Esophagus mucosa (tissue), 1 donor: Measurements from ENCODE around the gene FBXO7. TPM values are rescaled to one million over a fixed set of nuclear protein-coding genes. Genes with fewer than 3 reads are reported as not detected.
A peak's percentile ranks its signal among the peaks of the same experiment; 100 is the strongest.
"Not testable (repeated sequence)": the region's sequence is repeated elsewhere in the genome, so short reads cannot be mapped to it uniquely, and the experiment has no call there.

Experiments
- ATAC-seq: fragments of 200-7000 bp; cut with Tn5 transposase; one replicate; pipeline ENCODE4 v1.9.1; 2020
- total RNA-seq: library from RNA; stranded (reverse); gene quantifications from one replicate; pipeline ENCODE4 v1.2.4, GENCODE V29; 2023
- donor health status: DM: yes; HTN: yes; CAD: no.

Gene FBXO7
- 41.6 TPM for total RNA-seq

- ATAC-seq = peak; percentile 93
These were observed at the start of gene FBXO7 for GRCh38 chr22:32474635-32475467. Gene FBXO7, plus strand, starts transcription at chr22:32474811. Its CDS starts 192 bp downstream, at chr22:32475003.

- ATAC-seq = no peak
These were observed 47.7 kb upstream of the FBXO7 start for GRCh38 chr22:32426881-32427280.

GRCh38 chr22:32430352-32430751 lies 44.3 kb upstream of the FBXO7 start:
- no peak for ATAC-seq

- ATAC-seq = peak; percentile 45
These were observed 30.5 kb upstream of the FBXO7 start for GRCh38 chr22:32444068-32444467.

GRCh38 chr22:32446321-32446720 lies 28.3 kb upstream of the FBXO7 start:
- no peak for ATAC-seq

- no peak for ATAC-seq
These were observed 25.6 kb upstream of the FBXO7 start for GRCh38 chr22:32448980-32449379.

GRCh38 chr22:32457031-32457430 lies 17.6 kb upstream of the FBXO7 start:
- ATAC-seq = no peak

GRCh38 chr22:32462452-32462851 lies 12.2 kb upstream of the FBXO7 start:
- peak; percentile 23 for ATAC-seq

- ATAC-seq = no peak
These were observed 8.9 kb upstream of the FBXO7 start for GRCh38 chr22:32465661-32466060.

- no peak for ATAC-seq
These were observed 8.1 kb upstream of the FBXO7 start for GRCh38 chr22:32466496-32466895.

- ATAC-seq = no peak
These were observed 4.8 kb upstream of the FBXO7 start for GRCh38 chr22:32469799-32470212.

GRCh38 chr22:32473388-32473952 lies 1.1 kb upstream of the FBXO7 start:
- no peak for ATAC-seq

GRCh38 chr22:32475468-32476010 lies 928 bp downstream of the FBXO7 start:
- no peak for ATAC-seq

GRCh38 chr22:32476281-32477195 lies 1.9 kb downstream of the FBXO7 start:
- no peak for ATAC-seq

GRCh38 chr22:32477596-32477995 lies 3.0 kb downstream of the FBXO7 start:
- ATAC-seq = no peak

GRCh38 chr22:32478552-32478951 lies 3.9 kb downstream of the FBXO7 start:
- not testable (repeated sequence) for ATAC-seq

- no peak for ATAC-seq
These were observed 4.4 kb downstream of the FBXO7 start for GRCh38 chr22:32478994-32479393.

- ATAC-seq = no peak
These were observed 5.6 kb downstream of the FBXO7 start for GRCh38 chr22:32480238-32480637.

- ATAC-seq = peak; percentile 29
These were observed 8.1 kb downstream of the FBXO7 start for GRCh38 chr22:32482708-32483107.

- no peak for ATAC-seq
These were observed 12.2 kb downstream of the FBXO7 start for GRCh38 chr22:32486656-32487390.

GRCh38 chr22:32487461-32487860 lies 12.8 kb downstream of the FBXO7 start:
- no peak for ATAC-seq

GRCh38 chr22:32489377-32489776 lies 14.8 kb downstream of the FBXO7 start:
- no peak for ATAC-seq
